ENCODE results near the gene GABRR1. TPM values are rescaled to one million over a fixed set of nuclear protein-coding genes. Genes with fewer than 3 reads are reported as not detected.

GABRR1 gene
- total RNA-seq, 1 experiment from 2014 or later, result 0.33 TPM

GRCh38 chr6:89242574-89243330 is 25.6 kb upstream of the GABRR1 start:
- no peak overlapping the region for H2AFZ ChIP-seq (ENCODE audit: low read length)
- no peak overlapping the region for H3K56ac ChIP-seq (ENCODE audit: insufficient read length, low read depth, low read length)
- no peaks in the 10 kb centered on the region for H3K79me1 ChIP-seq (ENCODE audit: insufficient read depth, low read depth, low read length, poor library complexity, severe bottlenecking)
- peak overlapping the region; percentile 15 for H3K4me2 ChIP-seq (ENCODE audit: insufficient read depth, insufficient read length, low read length)
- WGBS (ENCODE audit: extremely low coverage, insufficient read length, low lambda C conversion rate), result no CpG with 5 or more reads among the region's 3 CpGs
- H2BK120ac ChIP-seq (ENCODE audit: low read depth, low read length, poor library complexity, severe bottlenecking), result no peak overlapping the region
- H3K27ac ChIP-seq (ENCODE audit: insufficient read length, low read depth, low read length), result no peak overlapping the region
- no peaks in the 10 kb centered on the region for H3K27me3 ChIP-seq (ENCODE audit: insufficient read depth, low read length)
- H3K4me3 Mint-ChIP-seq, result no peak overlapping the region; a peak in 1 of 5 replicates
- peaks cover 6% of the 10 kb centered on the region; the same call in 1 of the 2 replicates for H3K4me1 ChIP-seq (ENCODE audit: insufficient read depth, low read length)
- H2BK5ac ChIP-seq (ENCODE audit: insufficient read length, low read length), result no peak overlapping the region
- peak; percentile 54 for TF ChIP-seq CTCF (conservative IDR thresholded peaks at IDR 0.05)
- peaks cover 11% of the 10 kb centered on the region for H3K27me3 Mint-ChIP-seq (ENCODE audit: low read depth)
- no peak overlapping the region for H4K8ac ChIP-seq (replicated peaks; ENCODE audit: insufficient read length, low read depth, low read length)
- H3K4ac ChIP-seq (ENCODE audit: low read depth, low read length), result no peak overlapping the region
- H3K9ac ChIP-seq (ENCODE audit: extremely low read depth, insufficient read length, low read length), result no peak overlapping the region
- H3K23ac ChIP-seq (ENCODE audit: insufficient read length, low read depth, low read length), result no peak overlapping the region
- peak overlapping the region; percentile 54 to 74 (median 60); a peak in 5 of 7 replicates for H3K27ac Mint-ChIP-seq
- H3K9me3 ChIP-seq (ENCODE audit: control insufficient read depth, low read depth, low read length), result no peaks in the 10 kb centered on the region
- no peak overlapping the region for H2BK20ac ChIP-seq (ENCODE audit: low read depth, low read length, poor library complexity, severe bottlenecking)
- peak; percentile 46 for DNase-seq
- no peaks in the 10 kb centered on the region for H3K79me2 ChIP-seq (ENCODE audit: insufficient read depth, low read length)
- H4K91ac ChIP-seq (ENCODE audit: insufficient read length, low read depth, low read length), result no peak overlapping the region
- no peak overlapping the region for H4K5ac ChIP-seq (ENCODE audit: insufficient read length, low read depth, low read length)
- H3K23me2 ChIP-seq (ENCODE audit: insufficient read length, low read depth, low read length, poor library complexity, severe bottlenecking), result no peaks in the 10 kb centered on the region
- peaks cover 30 to 31% of the 10 kb centered on the region in 2 experiments for H3K4me1 Mint-ChIP-seq
- no peaks in the 10 kb centered on the region; a peak in 1 of 5 replicates for H3K9me3 Mint-ChIP-seq
- no peak overlapping the region for H2BK12ac ChIP-seq (ENCODE audit: insufficient read length, low read depth, low read length)
- no peak overlapping the region for H2AK5ac ChIP-seq (ENCODE audit: insufficient read length, low read length)
- H3K14ac ChIP-seq (ENCODE audit: insufficient read depth, low read length), result no peak overlapping the region
- no peak overlapping the region for H3K18ac ChIP-seq (ENCODE audit: insufficient read length, low read depth, low read length)
- H4K20me1 ChIP-seq (ENCODE audit: control insufficient read depth, insufficient read depth, insufficient read length), result no peaks in the 10 kb centered on the region
- H3K36me3 Mint-ChIP-seq (ENCODE audit: insufficient read depth in 1 of 3, low read depth in 3 of 3), result no peaks in the 10 kb centered on the region
- H3T11ph ChIP-seq (ENCODE audit: low read length), result no peak overlapping the region
- no peak overlapping the region for H2BK15ac ChIP-seq (ENCODE audit: low read depth, low read length)
